GM13976 (cell line): ENCODE data around the gene BMERB1.

Experiments
- DNase-seq: peaks from one replicate; pipeline ENCODE4 v3.0.0; 2012; ENCODE audit warnings: low spot score
- CTCF ChIP-seq: IDR thresholded peaks from 2 replicates; pipeline ENCODE4 v1.5.1; 2012; ENCODE audit warnings: borderline replicate concordance, mild to moderate bottlenecking; ENCODE audit not compliant: insufficient read depth; ENCODE audit errors: extremely low read depth, missing control alignments, control extremely low read depth
- in situ Hi-C: fragments of 300-500 bp; cut with MboI; formaldehyde crosslinking; loops from one replicate; pipeline ENCODE4 v1.12.0; 2022; ENCODE audit warnings: low sequenced_read_pairs, mixed read lengths, inconsistent platforms; ENCODE audit not compliant: unreplicated experiment

Gene BMERB1

GRCh38 chr16:15511759-15512487, 77.5 kb downstream of the BMERB1 start:
- in situ Hi-C loops: no loop called here
- no peak for DNase-seq
- no peak for TF ChIP-seq CTCF

- no peak for DNase-seq
- in situ Hi-C loops: no loop called here
- TF ChIP-seq CTCF: no peak
These were observed 78.8 kb downstream of the BMERB1 start for GRCh38 chr16:15513156-15513555.

- TF ChIP-seq CTCF: no peak
- in situ Hi-C loops: no loop called here
- no peak for DNase-seq
These were observed 81.6 kb downstream of the BMERB1 start for GRCh38 chr16:15515992-15516391.

- no peak for TF ChIP-seq CTCF
- DNase-seq: no peak
- in situ Hi-C loops: no loop called here
These were observed 82.2 kb downstream of the BMERB1 start for GRCh38 chr16:15516609-15517008.

GRCh38 chr16:15517743-15518377, 83.5 kb downstream of the BMERB1 start:
- DNase-seq: no peak
- in situ Hi-C loops: no loop called here
- no peak for TF ChIP-seq CTCF

- no peak for TF ChIP-seq CTCF
- in situ Hi-C loops: no loop called here
- no peak for DNase-seq
These were observed 84.3 kb downstream of the BMERB1 start for GRCh38 chr16:15518381-15519351.
